ENCODE data around the gene CAVIN3. TPM values are rescaled to one million over a fixed set of nuclear protein-coding genes. Genes with fewer than 3 reads are reported as not detected.

CAVIN3 gene, protein sequence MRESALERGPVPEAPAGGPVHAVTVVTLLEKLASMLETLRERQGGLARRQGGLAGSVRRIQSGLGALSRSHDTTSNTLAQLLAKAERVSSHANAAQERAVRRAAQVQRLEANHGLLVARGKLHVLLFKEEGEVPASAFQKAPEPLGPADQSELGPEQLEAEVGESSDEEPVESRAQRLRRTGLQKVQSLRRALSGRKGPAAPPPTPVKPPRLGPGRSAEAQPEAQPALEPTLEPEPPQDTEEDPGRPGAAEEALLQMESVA
- 25.3 to 34.4 TPM (median 28.6 TPM) in 5 replicates for total RNA-seq (2022; extraction: Qiagen RNA extraction)

DNA sequence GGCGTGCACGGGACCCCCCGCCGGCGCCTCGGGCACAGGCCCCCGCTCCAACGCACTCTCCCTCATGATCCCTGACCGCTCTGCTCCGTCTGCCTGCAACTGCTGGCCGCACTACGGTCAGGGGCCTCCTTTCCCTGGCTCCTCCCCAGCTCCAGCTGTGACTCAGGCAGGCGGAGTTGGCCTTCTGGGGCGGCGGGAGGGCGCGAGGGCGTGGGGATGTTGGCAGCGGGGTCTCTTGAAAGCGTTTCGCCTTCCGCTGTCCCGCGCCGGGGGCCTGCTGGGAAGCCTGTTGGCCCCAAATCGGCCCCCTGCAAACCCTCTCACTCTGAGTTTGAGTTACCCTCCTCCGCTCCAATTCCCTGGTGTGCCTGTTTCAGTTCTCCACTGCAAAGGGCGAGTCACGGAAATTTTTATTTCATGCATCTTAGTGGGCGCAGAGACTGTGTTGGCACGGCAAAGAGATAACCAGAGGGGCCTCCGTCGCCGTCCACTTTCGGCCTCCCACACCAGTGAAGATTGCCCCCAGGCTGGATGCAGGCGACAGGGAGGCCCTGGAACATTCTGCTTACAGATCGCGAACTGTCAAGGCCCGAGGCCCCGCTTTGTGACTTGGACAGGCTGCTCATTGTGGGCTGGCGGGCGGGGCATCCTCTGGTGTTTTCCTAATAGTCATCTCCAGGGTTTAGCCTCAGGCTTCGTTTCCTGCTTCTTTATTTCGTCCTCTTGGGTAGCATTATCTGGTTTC is at the start of gene CAVIN3:
CAVIN3 (minus strand) TSS at position 91 of the 745 bp plus-strand sequence; CDS start at position 66, 25 bp downstream.

Other genes with a start within 250 kb of the CAVIN3 start
- gene OR56B4, start 212.8 kb downstream of the CAVIN3 start, total RNA-seq (2022; extraction: Qiagen RNA extraction): not detected in 5 replicates
- not detected in 5 replicates for gene OR52B2, start 150.2 kb downstream of the CAVIN3 start, total RNA-seq (2022; extraction: Qiagen RNA extraction)
- gene OR52W1, start 121.3 kb downstream of the CAVIN3 start, total RNA-seq (2022; extraction: Qiagen RNA extraction): not detected in 5 replicates
- gene C11orf42, start 114.9 kb downstream of the CAVIN3 start, total RNA-seq (2022; extraction: Qiagen RNA extraction): not detected in 5 replicates
- 11.9 to 18.8 TPM (median 17.6 TPM) in 5 replicates for gene FHIP1B, start 85.9 kb downstream of the CAVIN3 start, total RNA-seq (2022; extraction: Qiagen RNA extraction)
- 0.11 TPM in 1 of 5 replicates, not detected in the others for gene CNGA4, start 81.4 kb downstream of the CAVIN3 start, total RNA-seq (2022; extraction: Qiagen RNA extraction)
- not detected in 5 replicates for gene CCKBR, start 60.7 kb downstream of the CAVIN3 start, total RNA-seq (2022; extraction: Qiagen RNA extraction)
- gene SMPD1, start 70.0 kb upstream of the CAVIN3 start, total RNA-seq (2022; extraction: Qiagen RNA extraction): 9.3 to 11.4 TPM (median 10.9 TPM) in 5 replicates
- gene APBB1, start 98.6 kb upstream of the CAVIN3 start, total RNA-seq (2022; extraction: Qiagen RNA extraction): 18.0 to 19.7 TPM (median 18.6 TPM) in 5 replicates
- gene HPX, start 120.5 kb upstream of the CAVIN3 start, total RNA-seq (2022; extraction: Qiagen RNA extraction): 0.27 to 0.75 TPM (median 0.59 TPM) in 5 replicates
- gene TRIM3, start 153.4 kb upstream of the CAVIN3 start, total RNA-seq (2022; extraction: Qiagen RNA extraction): 13.8 to 22.2 TPM (median 20.0 TPM) in 5 replicates
- gene ARFIP2, start 160.8 kb upstream of the CAVIN3 start, total RNA-seq (2022; extraction: Qiagen RNA extraction): 52.0 to 56.2 TPM (median 52.8 TPM) in 5 replicates
- 24.5 to 32.9 TPM (median 31.0 TPM) in 5 replicates for gene TIMM10B, start 161.0 kb upstream of the CAVIN3 start, total RNA-seq (2022; extraction: Qiagen RNA extraction)
- 2.2 to 4.1 TPM (median 3.3 TPM) in 5 replicates for gene DNHD1, start 176.8 kb upstream of the CAVIN3 start, total RNA-seq (2022; extraction: Qiagen RNA extraction)